WTC11 (cell line): ENCODE data around the gene RCHY1. TPM values are rescaled to one million over a fixed set of nuclear protein-coding genes. Genes with fewer than 3 reads are reported as not detected.

ENCODE experiments used
- ATAC-seq: fragments of 200-7000 bp; cut with Tn5 transposase; 2 replicates; pipeline ENCODE4 v1.10.0; 2021; ENCODE audit warnings: mild to moderate bottlenecking, moderate library complexity
- CTCF ChIA-PET: fragments of 300-600 bp; sonication (Branson Sonifier 250); formaldehyde crosslinking; loops from one replicate; lab custom pipeline; 2021; ENCODE audit warnings: antibody characterized with exemption; lab: Charles Lee
- POLR2A ChIA-PET: fragments of 350-600 bp; sonication (Branson Sonifier 250); formaldehyde crosslinking; loops from one replicate; lab custom pipeline; 2021; ENCODE audit warnings: antibody characterized with exemption; lab: Charles Lee
- DNase-seq: peaks from one replicate; pipeline ENCODE4 v3.0.0; 2021; ENCODE audit warnings: low spot score
- H3K27ac Mint-ChIP-seq: 2 replicates; pipeline ENCODE4 v1.8.0; 2021; ENCODE audit warnings: mixed read lengths
- H3K27me3 Mint-ChIP-seq: 2 replicates; pipeline ENCODE4 v1.8.0; 2021; ENCODE audit warnings: low read depth, mild to moderate bottlenecking, moderate library complexity, mixed read lengths
- H3K36me3 Mint-ChIP-seq: 2 replicates; pipeline ENCODE4 v1.8.0; 2021; ENCODE audit warnings: mixed read lengths
- H3K4me1 Mint-ChIP-seq: 2 replicates; pipeline ENCODE4 v1.8.0; 2022; ENCODE audit warnings: mixed read lengths
- H3K4me3 Mint-ChIP-seq: 2 replicates; pipeline ENCODE4 v1.8.0; 2021; ENCODE audit warnings: mild to moderate bottlenecking, moderate library complexity, mixed read lengths
- H3K9me3 Mint-ChIP-seq: 2 replicates; pipeline ENCODE4 v1.8.0; 2021; ENCODE audit warnings: mixed read lengths
- CREB1 ChIP-seq: sonication (generic); formaldehyde crosslinking; IDR thresholded peaks from 2 replicates; pipeline ENCODE4 v1.8.0; 2023; ENCODE audit warnings: mild to moderate bottlenecking, missing genetic modification reagents
- CREM ChIP-seq: sonication (generic); formaldehyde crosslinking; IDR thresholded peaks from 2 replicates; pipeline ENCODE4 v1.8.1; 2022; ENCODE audit warnings: mild to moderate bottlenecking, missing genetic modification reagents, moderate library complexity
- E2F5 ChIP-seq: sonication (generic); formaldehyde crosslinking; IDR thresholded peaks from 2 replicates; pipeline ENCODE4 v1.8.1; 2022; ENCODE audit warnings: mild to moderate bottlenecking, moderate library complexity, missing genetic modification reagents
- ESRRA ChIP-seq: sonication (generic); formaldehyde crosslinking; IDR thresholded peaks from 2 replicates; pipeline ENCODE4 v1.8.1; 2022; ENCODE audit warnings: mild to moderate bottlenecking, missing genetic modification reagents, borderline replicate concordance
- FOXK1 ChIP-seq: sonication (generic); formaldehyde crosslinking; IDR thresholded peaks from 2 replicates; pipeline ENCODE4 v1.8.0; 2022; ENCODE audit warnings: mild to moderate bottlenecking, moderate library complexity, missing genetic modification reagents
- KAT7 ChIP-seq: sonication (generic); formaldehyde crosslinking; IDR thresholded peaks from 2 replicates; pipeline ENCODE4 v1.8.1; 2023; ENCODE audit warnings: missing genetic modification reagents, mild to moderate bottlenecking, borderline replicate concordance
- NFE2L1 ChIP-seq: sonication (generic); formaldehyde crosslinking; IDR thresholded peaks from 2 replicates; pipeline ENCODE4 v1.8.1; 2023; ENCODE audit warnings: missing genetic modification reagents
- NFYB ChIP-seq: sonication (generic); formaldehyde crosslinking; conservative IDR thresholded peaks from 2 replicates; pipeline ENCODE4 v1.8.0; 2022; ENCODE audit warnings: low read depth, missing genetic modification reagents
- NR1H2 ChIP-seq: sonication (generic); formaldehyde crosslinking; IDR thresholded peaks from 2 replicates; pipeline ENCODE4 v1.9.0; 2021; ENCODE audit warnings: mild to moderate bottlenecking, moderate library complexity, missing genetic modification reagents
- OVOL2 ChIP-seq: fragments of 250-450 bp; sonication (Bioruptor Pico); IDR thresholded peaks from 2 replicates; pipeline ENCODE4 v1.9.0; 2021; ENCODE audit warnings: mild to moderate bottlenecking, borderline replicate concordance
- PRRX2 ChIP-seq: fragments of 250-450 bp; sonication (Bioruptor Pico); IDR thresholded peaks from 2 replicates; pipeline ENCODE4 v1.8.0; 2021; ENCODE audit warnings: mild to moderate bottlenecking
- RORB ChIP-seq: fragments of 250-450 bp; sonication (Bioruptor Pico); IDR thresholded peaks from 2 replicates; pipeline ENCODE4 v1.9.0; 2021; ENCODE audit warnings: mild to moderate bottlenecking
- TP53 ChIP-seq: sonication (generic); formaldehyde crosslinking; IDR thresholded peaks from 2 replicates; pipeline ENCODE4 v1.8.1; 2023; ENCODE audit warnings: mild to moderate bottlenecking, missing genetic modification reagents
- ZBTB21 ChIP-seq: sonication (generic); formaldehyde crosslinking; IDR thresholded peaks from 2 replicates; pipeline ENCODE4 v1.8.1; 2023; ENCODE audit warnings: mild to moderate bottlenecking, missing genetic modification reagents, borderline replicate concordance
- ZNF138 ChIP-seq: sonication (generic); formaldehyde crosslinking; conservative IDR thresholded peaks from 2 replicates; pipeline ENCODE4 v1.8.1; 2022; ENCODE audit warnings: mild to moderate bottlenecking, moderate library complexity, missing genetic modification reagents
- ZNF232 ChIP-seq: sonication (generic); formaldehyde crosslinking; IDR thresholded peaks from 2 replicates; pipeline ENCODE4 v1.8.0; 2022; ENCODE audit warnings: mild to moderate bottlenecking, missing genetic modification reagents
- ZNF396 ChIP-seq: fragments of 250-450 bp; sonication (Bioruptor Pico); IDR thresholded peaks from 2 replicates; pipeline ENCODE4 v1.8.0; 2021; ENCODE audit warnings: mild to moderate bottlenecking, moderate library complexity, borderline replicate concordance
- ZNF671 ChIP-seq: fragments of 250-450 bp; sonication (Bioruptor Pico); IDR thresholded peaks from 2 replicates; pipeline ENCODE4 v1.8.0; 2021; ENCODE audit warnings: mild to moderate bottlenecking
- total RNA-seq: library from RNA; stranded (reverse); gene quantifications from 3 replicates; pipeline ENCODE4 v1.2.3, GENCODE V29; 2021
- TF ChIP-seq, protein P1 (sequence below): fragments of 250-450 bp; sonication (Bioruptor Pico); IDR thresholded peaks from 2 replicates; pipeline ENCODE4 v1.9.0; 2021; ENCODE audit warnings: moderate library complexity, mild to moderate bottlenecking, inconsistent platforms, borderline replicate concordance
- TF ChIP-seq, protein P2 (sequence below): sonication (generic); formaldehyde crosslinking; IDR thresholded peaks from 2 replicates; pipeline ENCODE4 v1.8.0; 2022; ENCODE audit warnings: mild to moderate bottlenecking, missing genetic modification reagents
- TF ChIP-seq, protein P3 (sequence below): sonication (generic); formaldehyde crosslinking; IDR thresholded peaks from 2 replicates; pipeline ENCODE4 v1.8.1; 2023; ENCODE audit warnings: mild to moderate bottlenecking, missing genetic modification reagents
- TF ChIP-seq, protein P4 (sequence below): sonication (generic); formaldehyde crosslinking; IDR thresholded peaks from 2 replicates; pipeline ENCODE4 v1.8.1; 2023; ENCODE audit warnings: mild to moderate bottlenecking, missing genetic modification reagents, moderate library complexity

RCHY1 gene
- total RNA-seq, 1 experiment from 2014 or later = 37.8 TPM

DNA sequence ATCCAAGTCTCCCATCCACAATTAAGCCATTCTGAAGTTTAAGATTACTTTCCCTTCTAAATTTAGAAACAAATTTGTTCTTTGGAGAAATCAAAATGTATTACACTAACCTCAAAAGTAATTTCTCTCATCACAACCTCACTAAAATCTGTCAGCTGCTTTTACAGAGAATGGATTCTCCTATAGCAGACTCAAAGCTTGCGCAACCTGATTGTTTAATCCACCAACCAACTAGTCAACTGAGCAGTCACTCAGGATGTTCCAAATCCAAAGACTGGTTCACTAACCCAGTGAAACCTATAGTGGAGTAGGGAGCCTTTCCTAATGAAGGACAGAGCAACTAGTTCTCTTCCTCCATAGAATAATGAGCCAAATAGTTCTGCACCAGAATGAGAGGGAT lies 44.3 kb downstream of the RCHY1 start (continued):
- TF ChIP-seq, protein P1, sequence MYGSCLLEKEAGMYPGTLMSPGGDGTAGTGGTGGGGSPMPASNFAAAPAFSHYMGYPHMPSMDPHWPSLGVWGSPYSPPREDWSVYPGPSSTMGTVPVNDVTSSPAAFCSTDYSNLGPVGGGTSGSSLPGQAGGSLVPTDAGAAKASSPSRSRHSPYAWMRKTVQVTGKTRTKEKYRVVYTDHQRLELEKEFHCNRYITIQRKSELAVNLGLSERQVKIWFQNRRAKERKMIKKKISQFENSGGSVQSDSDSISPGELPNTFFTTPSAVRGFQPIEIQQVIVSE (CRISPR knock-in tag) = no peak
- TF ChIP-seq ZNF396 (no peak), ZBTB21 (CRISPR knock-in tag) (no peak), PRRX2 (CRISPR knock-in tag) (no peak), OVOL2 (no peak), ESRRA (no peak)
- TF ChIP-seq, protein P2, sequence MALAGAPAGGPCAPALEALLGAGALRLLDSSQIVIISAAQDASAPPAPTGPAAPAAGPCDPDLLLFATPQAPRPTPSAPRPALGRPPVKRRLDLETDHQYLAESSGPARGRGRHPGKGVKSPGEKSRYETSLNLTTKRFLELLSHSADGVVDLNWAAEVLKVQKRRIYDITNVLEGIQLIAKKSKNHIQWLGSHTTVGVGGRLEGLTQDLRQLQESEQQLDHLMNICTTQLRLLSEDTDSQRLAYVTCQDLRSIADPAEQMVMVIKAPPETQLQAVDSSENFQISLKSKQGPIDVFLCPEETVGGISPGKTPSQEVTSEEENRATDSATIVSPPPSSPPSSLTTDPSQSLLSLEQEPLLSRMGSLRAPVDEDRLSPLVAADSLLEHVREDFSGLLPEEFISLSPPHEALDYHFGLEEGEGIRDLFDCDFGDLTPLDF (CRISPR knock-in tag) = no peak
- TF ChIP-seq, protein P3, sequence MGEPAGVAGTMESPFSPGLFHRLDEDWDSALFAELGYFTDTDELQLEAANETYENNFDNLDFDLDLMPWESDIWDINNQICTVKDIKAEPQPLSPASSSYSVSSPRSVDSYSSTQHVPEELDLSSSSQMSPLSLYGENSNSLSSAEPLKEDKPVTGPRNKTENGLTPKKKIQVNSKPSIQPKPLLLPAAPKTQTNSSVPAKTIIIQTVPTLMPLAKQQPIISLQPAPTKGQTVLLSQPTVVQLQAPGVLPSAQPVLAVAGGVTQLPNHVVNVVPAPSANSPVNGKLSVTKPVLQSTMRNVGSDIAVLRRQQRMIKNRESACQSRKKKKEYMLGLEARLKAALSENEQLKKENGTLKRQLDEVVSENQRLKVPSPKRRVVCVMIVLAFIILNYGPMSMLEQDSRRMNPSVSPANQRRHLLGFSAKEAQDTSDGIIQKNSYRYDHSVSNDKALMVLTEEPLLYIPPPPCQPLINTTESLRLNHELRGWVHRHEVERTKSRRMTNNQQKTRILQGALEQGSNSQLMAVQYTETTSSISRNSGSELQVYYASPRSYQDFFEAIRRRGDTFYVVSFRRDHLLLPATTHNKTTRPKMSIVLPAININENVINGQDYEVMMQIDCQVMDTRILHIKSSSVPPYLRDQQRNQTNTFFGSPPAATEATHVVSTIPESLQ (CRISPR knock-in tag) = no peak

GRCh38 chr4:75457365-75457764 lies 56.8 kb downstream of the RCHY1 start:
- ATAC-seq = no peak
- Mint-ChIP-seq H3K4me1 (no peaks in the 10 kb centered on the region), H3K27me3 (no peaks in the 10 kb centered on the region), H3K4me3 (no peak overlapping the region), H3K9me3 (peaks cover under 1% of the 10 kb centered on the region; the same call in 1 of the 2 replicates), H3K36me3 (no peaks in the 10 kb centered on the region), H3K27ac (no peak overlapping the region)
- DNase-seq = no peak
- TF ChIP-seq ZBTB21 (CRISPR knock-in tag) = no peak
- no peak for TF ChIP-seq TP53 (CRISPR knock-in tag)
- no peak for TF ChIP-seq CREB1 (CRISPR knock-in tag)
- TF ChIP-seq, protein P2 (CRISPR knock-in tag) = no peak
- TF ChIP-seq ZNF671 (CRISPR knock-in tag) = no peak
- TF ChIP-seq, protein P4, sequence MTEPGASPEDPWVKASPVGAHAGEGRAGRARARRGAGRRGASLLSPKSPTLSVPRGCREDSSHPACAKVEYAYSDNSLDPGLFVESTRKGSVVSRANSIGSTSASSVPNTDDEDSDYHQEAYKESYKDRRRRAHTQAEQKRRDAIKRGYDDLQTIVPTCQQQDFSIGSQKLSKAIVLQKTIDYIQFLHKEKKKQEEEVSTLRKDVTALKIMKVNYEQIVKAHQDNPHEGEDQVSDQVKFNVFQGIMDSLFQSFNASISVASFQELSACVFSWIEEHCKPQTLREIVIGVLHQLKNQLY = no peak
- TF ChIP-seq KAT7 (CRISPR knock-in tag) = no peak
- no peak for TF ChIP-seq ZNF232 (CRISPR knock-in tag)
- TF ChIP-seq FOXK1 = no peak
- TF ChIP-seq, protein P1 (CRISPR knock-in tag) = no peak
- TF ChIP-seq CREM (CRISPR knock-in tag) = no peak
- TF ChIP-seq RORB (CRISPR knock-in tag) = no peak
- TF ChIP-seq ZNF138 (CRISPR knock-in tag) = no peak
- no peak for TF ChIP-seq NFYB (CRISPR knock-in tag)
- TF ChIP-seq E2F5 (CRISPR knock-in tag) = no peak
- no peak for TF ChIP-seq NR1H2 (CRISPR knock-in tag)
- TF ChIP-seq NFE2L1 (CRISPR knock-in tag) = no peak
- TF ChIP-seq, protein P3 (CRISPR knock-in tag) = no peak
- ChIA-PET POLR2A (no interaction called here), CTCF (no interaction called here)
